GM21825 (cell line): ENCODE data around the gene CLASP2.
A peak's percentile ranks its signal among the peaks of the same experiment; 100 is the strongest.

Experiments
- ATAC-seq: cut with Tn5 transposase; IDR thresholded peaks from one replicate; pipeline ENCODE4 v1.9.1; 2021; ENCODE audit warnings: mild to moderate bottlenecking, moderate library complexity; ENCODE audit not compliant: unreplicated experiment

Gene CLASP2

DNA sequence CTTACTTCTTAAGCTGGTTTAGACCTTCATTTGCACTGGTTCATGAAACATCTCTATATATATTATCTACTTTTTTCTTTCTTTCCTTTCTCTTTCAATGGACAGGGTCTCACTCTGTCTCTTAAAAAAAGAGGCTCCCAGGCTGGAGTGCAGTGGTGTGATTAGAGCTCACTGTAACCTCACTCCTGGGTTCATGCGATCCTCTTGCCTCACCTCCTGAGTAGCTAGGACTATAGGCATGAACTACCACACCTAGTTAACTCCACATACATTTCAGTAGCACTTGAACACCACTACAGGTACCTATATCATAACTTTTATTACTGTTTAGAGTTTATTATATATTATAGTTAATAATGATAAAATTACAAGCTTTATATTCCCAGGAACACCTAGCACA is 160.8 kb downstream of the CLASP2 start:
- ATAC-seq, result no peak

DNA sequence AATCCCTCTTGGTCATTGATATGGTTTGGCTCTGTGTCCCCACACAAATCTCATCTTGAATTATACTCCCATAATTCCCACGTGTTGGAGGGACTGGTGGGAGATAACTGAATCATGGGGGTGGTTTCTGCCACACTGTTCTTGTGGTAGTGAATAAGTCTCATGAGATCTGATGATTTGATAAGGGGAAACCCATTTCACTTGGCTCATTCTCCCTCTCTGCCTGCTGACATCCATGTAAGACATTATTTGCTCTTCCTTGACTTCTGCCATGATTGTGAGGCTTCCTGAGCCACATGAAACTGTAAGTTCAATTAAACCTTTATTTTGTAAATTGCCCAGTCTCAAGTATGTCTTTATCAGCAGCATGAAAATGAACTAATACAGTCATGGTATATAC is 171.0 kb downstream of the CLASP2 start:
- no peak for ATAC-seq

- no peak for ATAC-seq
Observed at GRCh38 chr3:33544126-33544525, 173.9 kb downstream of the CLASP2 start.

- ATAC-seq, result no peak
Observed at GRCh38 chr3:33543601-33544000, 174.5 kb downstream of the CLASP2 start.

DNA sequence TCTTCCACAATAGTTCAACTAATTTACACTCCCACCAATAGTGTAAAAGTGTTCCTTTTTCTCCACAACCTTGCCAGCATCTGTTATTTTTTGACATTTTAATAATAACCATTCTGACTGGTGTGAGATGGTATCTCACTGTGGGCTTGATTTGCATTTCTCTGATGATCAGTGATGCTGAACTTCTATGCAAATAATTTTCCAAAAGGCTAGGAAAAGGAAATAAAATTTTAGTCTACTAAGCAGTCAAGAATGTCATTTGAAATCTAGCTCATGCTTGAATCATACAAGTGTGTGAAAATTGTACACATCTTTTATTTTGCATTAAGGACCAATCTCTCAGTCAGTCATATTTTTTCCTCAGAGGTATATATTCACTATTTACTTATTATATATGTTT is 176.1 kb downstream of the CLASP2 start:
- no peak for ATAC-seq

DNA sequence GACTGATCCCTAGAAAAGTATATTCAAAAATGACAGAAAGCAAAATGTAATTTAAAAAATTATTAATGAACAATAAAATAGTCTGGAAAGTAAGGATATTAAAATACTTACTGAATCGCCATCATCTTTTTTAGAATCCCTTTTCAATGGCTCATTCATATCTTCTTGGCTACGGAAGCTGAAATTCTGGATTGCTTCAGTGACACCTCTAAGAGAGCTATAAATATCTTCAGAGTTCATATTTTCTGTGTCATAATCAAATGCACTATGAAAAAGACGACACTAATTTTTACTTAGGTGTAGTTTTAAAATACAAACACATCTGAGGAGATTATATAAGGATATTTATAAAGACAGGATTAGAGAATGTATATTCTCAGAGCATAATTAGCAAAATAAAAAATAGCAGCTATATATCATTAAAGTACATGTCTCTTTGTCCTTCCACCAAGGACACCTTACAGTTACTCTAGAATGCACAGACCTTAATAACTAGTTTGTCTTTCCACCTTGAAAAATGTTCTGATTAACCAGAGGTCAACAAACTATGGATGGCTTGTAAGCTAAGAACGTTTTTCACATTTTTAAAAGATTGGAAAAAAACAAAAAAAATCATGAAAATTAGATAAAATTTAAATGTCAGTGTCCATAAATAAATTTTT is 179.2 kb downstream of the CLASP2 start:
- no peak for ATAC-seq

- no peak for ATAC-seq
Observed at GRCh38 chr3:33537133-33537532, 180.9 kb downstream of the CLASP2 start.

DNA sequence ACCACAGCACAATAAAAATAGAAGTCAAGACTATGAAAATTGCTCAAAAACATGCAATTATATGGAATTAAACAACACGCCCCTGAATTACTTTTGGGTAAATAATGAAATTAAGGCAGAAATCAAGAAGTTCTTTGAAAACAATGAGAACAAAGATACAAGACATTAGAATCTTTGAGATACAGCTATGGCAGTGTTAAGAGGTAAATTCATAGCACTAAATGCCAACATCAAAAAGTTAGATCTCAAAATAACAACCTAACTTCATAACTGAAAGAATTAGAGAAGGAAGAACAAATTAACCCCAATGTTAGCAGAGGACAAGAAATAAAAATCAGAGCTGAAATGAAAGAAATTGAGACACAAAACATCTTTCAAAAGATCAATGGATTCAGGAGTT is 191.3 kb downstream of the CLASP2 start:
- no peak for ATAC-seq

DNA sequence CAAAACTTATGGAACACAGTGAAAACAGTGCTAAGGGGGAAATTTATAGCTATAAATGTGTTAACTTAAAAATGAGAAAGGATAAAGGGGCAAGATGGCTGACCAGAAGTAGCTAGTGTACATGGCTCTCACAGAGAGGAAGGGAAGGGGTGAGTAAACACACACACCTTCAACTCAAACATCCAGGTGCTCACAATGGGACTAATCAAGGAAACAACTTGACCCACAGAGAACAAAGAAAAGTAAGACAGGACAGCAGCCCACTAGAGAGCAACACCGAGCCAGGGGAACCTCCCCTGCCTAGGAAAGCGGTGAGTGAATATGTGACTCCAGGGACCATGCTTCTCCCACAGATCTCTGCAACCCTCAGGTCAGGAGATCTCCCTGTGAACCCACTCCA is 192.8 kb downstream of the CLASP2 start:
- no peak for ATAC-seq

DNA sequence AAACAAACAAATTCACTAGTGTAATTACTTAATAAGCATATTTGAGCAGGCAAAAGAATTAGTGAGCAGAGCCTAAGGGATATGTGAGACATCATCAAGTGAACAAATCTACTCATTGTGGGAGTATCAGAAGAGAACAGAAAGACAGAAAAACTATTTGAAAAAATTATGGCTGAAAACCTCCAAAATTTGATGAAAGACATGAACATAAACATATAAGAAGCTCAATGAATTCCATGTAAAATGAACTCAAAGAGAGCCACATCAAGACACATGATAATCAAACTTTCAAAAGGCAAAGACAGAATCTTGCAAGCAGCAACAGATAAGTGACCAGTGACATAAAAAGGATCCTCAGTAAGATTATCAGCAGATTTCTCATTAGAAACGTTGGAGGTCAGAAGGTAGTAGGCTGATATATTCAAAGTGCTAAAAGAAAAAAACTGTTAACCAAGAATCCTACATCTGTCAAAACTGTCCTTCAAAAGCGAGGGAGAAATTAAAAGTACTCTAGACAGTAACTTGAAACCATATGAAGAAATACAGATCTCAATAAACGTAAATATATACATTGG is 194.9 kb downstream of the CLASP2 start:
- ATAC-seq, result no peak

DNA sequence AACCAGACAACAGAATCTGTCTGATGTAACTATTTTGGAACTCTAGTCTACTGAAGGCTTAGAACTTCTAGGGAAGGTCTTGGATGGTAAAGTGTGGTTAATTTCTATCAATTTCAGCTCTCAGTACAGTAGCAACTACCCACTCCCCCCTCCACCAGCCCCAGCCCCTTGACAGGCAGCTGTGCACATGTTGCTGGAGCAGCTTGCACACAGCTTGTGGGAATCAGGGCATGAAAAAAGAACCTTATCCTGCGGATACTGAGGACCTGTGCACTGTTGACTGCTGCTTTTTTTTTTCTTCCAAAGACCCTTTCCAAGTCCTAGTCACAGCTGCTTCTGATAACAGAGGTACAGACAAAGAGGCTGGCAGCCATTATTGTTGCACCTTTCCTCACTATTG is 196.3 kb downstream of the CLASP2 start:
- no peak for ATAC-seq

- no peak for ATAC-seq
Observed at GRCh38 chr3:33513262-33513863, 204.7 kb downstream of the CLASP2 start.

DNA sequence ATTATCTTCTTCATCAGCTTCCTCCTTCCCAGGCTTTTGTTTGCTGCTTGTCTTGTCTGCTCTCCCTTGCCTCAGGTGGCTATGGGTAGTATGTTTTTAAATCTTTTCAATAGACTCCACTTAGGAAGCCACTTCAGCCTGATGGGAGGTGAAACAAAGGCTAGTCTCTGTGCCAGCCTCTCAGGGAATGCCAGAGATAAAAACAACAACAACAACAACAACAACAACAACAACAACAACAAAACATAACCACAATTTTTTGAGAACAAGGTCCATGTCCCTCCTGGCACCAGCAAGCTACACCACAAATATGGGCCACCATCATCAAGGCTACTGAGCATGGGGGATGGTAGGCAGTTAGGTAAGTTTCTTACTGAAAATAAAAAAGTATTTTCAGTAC is 213.0 kb downstream of the CLASP2 start:
- no peak for ATAC-seq

- no peak for ATAC-seq
Observed at GRCh38 chr3:33496449-33496848, 221.6 kb downstream of the CLASP2 start.

DNA sequence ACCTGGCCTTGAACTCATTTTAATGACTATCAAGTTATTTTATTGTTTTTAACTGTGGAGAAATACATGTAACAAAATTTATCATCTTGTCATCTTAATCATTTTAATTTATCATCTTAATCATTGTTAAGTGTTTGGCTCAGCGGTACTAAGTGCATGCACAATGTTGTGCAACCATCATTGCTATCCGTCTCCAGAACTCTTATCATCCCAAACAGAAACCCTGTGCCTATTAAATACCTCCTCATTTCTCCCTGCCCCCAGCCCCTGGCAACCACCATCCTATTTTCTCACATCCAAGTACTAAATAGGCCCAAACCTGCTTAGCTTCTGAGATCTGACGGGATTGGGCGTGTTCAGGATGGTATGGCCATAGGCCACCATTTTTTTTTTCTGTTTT is 226.3 kb downstream of the CLASP2 start:
- no peak for ATAC-seq

- peak; percentile 50 for ATAC-seq
Observed at GRCh38 chr3:33490641-33491241, 227.3 kb downstream of the CLASP2 start.

DNA sequence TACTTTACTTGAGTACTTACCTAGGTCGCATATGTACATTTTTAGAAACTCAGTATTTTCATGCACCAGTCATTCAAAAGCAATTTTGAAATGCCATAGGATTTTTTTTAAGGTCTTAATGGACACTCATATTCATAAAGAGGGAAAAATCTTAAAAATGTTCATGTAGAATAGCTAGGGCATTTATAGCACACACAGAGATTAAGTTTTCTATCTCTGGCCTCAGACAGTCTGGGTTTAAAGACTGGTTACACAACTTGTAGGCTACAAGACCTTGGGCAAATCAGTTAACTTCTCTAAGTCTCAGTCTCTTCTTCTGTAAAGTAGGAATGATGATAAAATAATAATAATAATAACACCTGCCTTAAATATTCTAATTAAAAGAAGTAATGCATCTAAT is 229.4 kb downstream of the CLASP2 start:
- no peak for ATAC-seq

- no peak for ATAC-seq
Observed at GRCh38 chr3:33488246-33488645, 229.8 kb downstream of the CLASP2 start.

DNA sequence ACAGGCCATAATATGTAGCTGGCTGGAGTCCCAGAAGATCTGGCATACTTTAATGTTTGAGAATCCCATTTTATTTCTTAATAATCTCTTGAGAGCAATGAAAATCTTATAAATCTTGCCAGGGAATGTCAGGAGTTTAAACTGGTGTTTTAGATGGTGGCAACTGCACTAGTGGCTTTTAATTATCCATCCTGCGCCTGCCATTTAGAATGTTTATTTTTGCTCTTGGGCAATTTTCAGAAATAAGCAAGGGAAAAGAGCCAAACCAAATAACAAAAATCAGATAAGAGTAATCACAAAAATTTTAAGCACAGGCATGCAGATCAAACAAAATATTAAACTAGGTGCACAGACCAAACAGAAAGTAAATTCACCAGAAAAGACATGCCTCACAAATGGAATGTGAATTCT is 235.9 kb downstream of the CLASP2 start:
- ATAC-seq, result no peak

DNA sequence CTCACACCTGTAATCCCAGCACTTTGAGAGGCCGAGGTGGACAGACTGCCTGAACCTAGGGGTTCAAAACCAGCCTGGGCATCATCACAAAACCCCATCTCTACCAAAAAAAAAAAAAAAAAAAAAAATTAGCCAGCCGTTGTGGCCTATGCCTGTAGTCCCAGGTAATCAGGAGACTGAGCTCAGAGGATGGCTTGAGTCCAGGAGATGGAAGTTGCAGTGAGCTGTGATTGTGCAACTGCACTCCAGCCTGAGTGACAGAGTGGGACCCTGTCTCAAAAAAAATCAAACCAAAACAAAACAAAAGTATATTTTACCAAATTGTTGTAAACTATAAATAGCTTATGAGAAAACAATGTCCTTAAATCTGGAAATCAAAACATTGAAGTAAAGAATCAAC is 243.2 kb downstream of the CLASP2 start:
- ATAC-seq, result no peak

DNA sequence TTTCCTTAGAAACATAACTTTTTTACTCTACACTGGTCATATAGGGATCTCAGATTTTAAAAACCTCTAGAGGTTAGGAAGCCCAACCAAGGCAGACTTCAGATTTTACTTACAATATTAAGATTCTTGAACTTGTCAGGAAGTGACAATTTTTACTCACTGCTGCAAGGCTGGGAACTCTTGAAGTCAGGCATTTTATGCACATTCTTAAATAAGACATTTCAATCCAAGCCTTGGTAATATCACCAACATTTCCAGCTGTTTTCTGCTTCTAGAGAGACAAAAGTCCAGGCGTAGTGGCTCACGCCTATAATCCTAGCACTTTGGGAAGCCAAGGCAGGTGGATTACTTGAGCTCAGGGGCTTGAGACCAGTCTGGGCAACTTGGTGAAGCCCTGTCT is 244.2 kb downstream of the CLASP2 start:
- no peak for ATAC-seq

DNA sequence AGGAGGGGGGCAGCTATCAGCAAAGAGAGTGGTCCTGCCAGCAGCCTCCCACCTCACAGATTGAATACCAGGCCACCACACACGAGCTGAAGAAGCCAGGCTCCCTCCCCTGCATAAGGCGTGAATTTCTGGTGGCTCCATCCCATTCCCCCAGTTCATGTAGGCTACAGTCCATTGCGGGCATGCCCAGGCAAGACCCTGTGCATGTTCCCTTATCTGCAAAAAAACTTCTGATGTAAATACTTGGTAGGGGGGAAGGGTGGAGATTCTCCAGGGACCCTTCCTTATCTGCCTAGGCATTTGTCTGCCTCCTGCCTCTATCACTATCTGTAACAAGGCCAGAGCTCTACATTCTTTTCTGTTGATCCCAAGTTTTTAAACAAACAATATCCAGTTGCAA is 250.3 kb downstream of the CLASP2 start:
- no peak for ATAC-seq
